Ovary (tissue), 3 donors: Measurements from ENCODE around the gene BBLN.

Experiments used
- POLR2A ChIP-seq: fragments of 450-650 bp; IDR thresholded peaks from one replicate; pipeline ENCODE4 v1.6.1; 2017; ENCODE audit warnings: antibody characterized with exemption, mild to moderate bottlenecking, moderate library complexity
- TF ChIP-seq, protein P1 (sequence below), 3 donors: fragments of 450-650 bp in 2 of 3; fragments of 200-600 bp in 1 of 3; IDR thresholded peaks; one replicate each; pipeline versions ENCODE4 v1.5.1 to v1.8.0; 2016 to 2022; ENCODE audit warnings: antibody characterized with exemption in 3 of 3, mild to moderate bottlenecking in 1 of 3
- donor health status: DM: no; HTN: no; CAD: no.

- TF ChIP-seq, protein P1, sequence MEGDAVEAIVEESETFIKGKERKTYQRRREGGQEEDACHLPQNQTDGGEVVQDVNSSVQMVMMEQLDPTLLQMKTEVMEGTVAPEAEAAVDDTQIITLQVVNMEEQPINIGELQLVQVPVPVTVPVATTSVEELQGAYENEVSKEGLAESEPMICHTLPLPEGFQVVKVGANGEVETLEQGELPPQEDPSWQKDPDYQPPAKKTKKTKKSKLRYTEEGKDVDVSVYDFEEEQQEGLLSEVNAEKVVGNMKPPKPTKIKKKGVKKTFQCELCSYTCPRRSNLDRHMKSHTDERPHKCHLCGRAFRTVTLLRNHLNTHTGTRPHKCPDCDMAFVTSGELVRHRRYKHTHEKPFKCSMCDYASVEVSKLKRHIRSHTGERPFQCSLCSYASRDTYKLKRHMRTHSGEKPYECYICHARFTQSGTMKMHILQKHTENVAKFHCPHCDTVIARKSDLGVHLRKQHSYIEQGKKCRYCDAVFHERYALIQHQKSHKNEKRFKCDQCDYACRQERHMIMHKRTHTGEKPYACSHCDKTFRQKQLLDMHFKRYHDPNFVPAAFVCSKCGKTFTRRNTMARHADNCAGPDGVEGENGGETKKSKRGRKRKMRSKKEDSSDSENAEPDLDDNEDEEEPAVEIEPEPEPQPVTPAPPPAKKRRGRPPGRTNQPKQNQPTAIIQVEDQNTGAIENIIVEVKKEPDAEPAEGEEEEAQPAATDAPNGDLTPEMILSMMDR (IDR thresholded peaks at IDR 0.05) = no peak
- TF ChIP-seq POLR2A = no peak
Observed at GRCh38 chr9:128144239-128145181, 15.6 kb upstream of the BBLN start.
